DND-41 (cell line): ENCODE data around the gene PGGT1B.

Experiments
- CTCF ChIP-seq: IDR thresholded peaks from 2 replicates; pipeline ENCODE4 v1.5.1; 2012; ENCODE audit warnings: borderline replicate concordance, low read length, moderate library complexity, mild to moderate bottlenecking; ENCODE audit not compliant: poor library complexity, severe bottlenecking; ENCODE audit errors: extremely low read depth
- EZH2 ChIP-seq: IDR thresholded peaks from 3 replicates; pipeline ENCODE4 v1.6.1; 2012; ENCODE audit warnings: borderline replicate concordance, low read depth, mild to moderate bottlenecking, moderate library complexity, low read length, inconsistent platforms; ENCODE audit not compliant: severe bottlenecking

GRCh38 chr5:115166744-115167393 lies 95.8 kb downstream of the PGGT1B start:
- TF ChIP-seq CTCF (no peak), EZH2 (no peak)
